Endothelial cell of umbilical vein (primary cell): ENCODE results near the gene MRPS12. TPM values are rescaled to one million over a fixed set of nuclear protein-coding genes. Genes with fewer than 3 reads are reported as not detected.

ENCODE experiments used
- BruUV-seq: library from RNA; stranded (reverse); fragments of 400-500 nt; replicated peaks from 2 replicates; lab custom pipeline; 2021; lab: Mats Ljungman, UMichigan
- CTCF ChIA-PET: fragments of 300-600, 350-600 bp; sonication (Branson Sonifier 250); formaldehyde crosslinking; loops from one replicate; lab custom pipeline; 2021; ENCODE audit warnings: antibody characterized with exemption, inconsistent platforms; lab: Charles Lee
- POLR2A ChIA-PET: fragments of 300-600, 350-600 bp; sonication (Branson Sonifier 250); formaldehyde crosslinking; loops from one replicate; lab custom pipeline; 2021; ENCODE audit warnings: antibody characterized with exemption, inconsistent platforms; lab: Charles Lee
- DNase-seq: peaks from one replicate; pipeline ENCODE4 v3.0.0-alpha.2; 2011; ENCODE audit warnings: low read depth, low spot score
- FAIRE-seq: peaks from 2 replicates; lab custom pipeline; 2011; peaks lifted over from hg19 to GRCh38; lab: Jason Lieb, UNC
- H2AFZ ChIP-seq: 2 replicates; pipeline ENCODE4 v1.6.0; 2012; ENCODE audit warnings: low read depth, low read length, control low read depth, inconsistent platforms
- H3K27ac ChIP-seq: 2 replicates; pipeline ENCODE4 v1.5.1; 2011; ENCODE audit warnings: low read depth, mild to moderate bottlenecking, control low read depth, low read length, moderate library complexity; ENCODE audit not compliant: insufficient read depth
- H3K27me3 ChIP-seq, 2 experiments: 2 replicates each; pipeline versions ENCODE4 v1.6.0 to v1.6.1; 2011; ENCODE audit warnings: low read length in 2 of 2, mixed read lengths in 1 of 2; ENCODE audit not compliant: control insufficient read depth in 2 of 2, insufficient read depth in 2 of 2
- H3K36me3 ChIP-seq, 2 experiments: 2 replicates in 1 of 2; 3 replicates in 1 of 2; pipeline ENCODE4 v1.5.1; 2011; ENCODE audit warnings: low read length in 2 of 2, mild to moderate bottlenecking in 1 of 2, moderate library complexity in 1 of 2; ENCODE audit not compliant: control insufficient read depth in 2 of 2, insufficient read depth in 2 of 2; ENCODE audit errors: extremely low read depth in 1 of 2
- H3K4me1 ChIP-seq: 3 replicates; pipeline ENCODE4 v1.5.1; 2011; ENCODE audit warnings: mild to moderate bottlenecking, low read length; ENCODE audit not compliant: control insufficient read depth, insufficient read depth; ENCODE audit errors: extremely low read depth
- H3K4me2 ChIP-seq: 2 replicates; pipeline ENCODE4 v1.6.1; 2011; ENCODE audit warnings: low read length, control low read depth, mixed read lengths; ENCODE audit not compliant: insufficient read depth
- H3K4me3 ChIP-seq, 3 experiments: fragments of 200-600 bp in 1 of 3; sonication (generic), shearing (Covaris generic) in 1 of 3; replicated peaks in 1 of 3; 2 replicates each; pipeline ENCODE4 v1.5.1; 2011 to 2016; ENCODE audit warnings: control low read depth in 3 of 3, low read length in 3 of 3, mild to moderate bottlenecking in 2 of 3, inconsistent platforms in 1 of 3, low read depth in 1 of 3, moderate library complexity in 1 of 3; ENCODE audit not compliant: insufficient read depth in 1 of 3
- H3K79me2 ChIP-seq: 2 replicates; pipeline ENCODE4 v1.6.0; 2012; ENCODE audit warnings: low read length, inconsistent platforms; ENCODE audit not compliant: control insufficient read depth, insufficient read depth
- H3K9ac ChIP-seq: replicated peaks from 2 replicates; pipeline ENCODE3; 2011; ENCODE audit warnings: low read length, control low read depth; ENCODE audit not compliant: insufficient read depth; ENCODE audit errors: extremely low read depth
- H3K9me1 ChIP-seq: replicated peaks from 3 replicates; pipeline ENCODE4 v1.6.0; 2011; ENCODE audit warnings: mild to moderate bottlenecking, low read length; ENCODE audit not compliant: control insufficient read depth, insufficient read depth; ENCODE audit errors: extremely low read depth
- H3K9me3 ChIP-seq: replicated peaks from 2 replicates; pipeline ENCODE4 v1.5.1; 2012; ENCODE audit warnings: low read length, inconsistent platforms; ENCODE audit not compliant: control insufficient read depth, insufficient read depth
- H4K20me1 ChIP-seq: replicated peaks from 2 replicates; pipeline ENCODE3; 2011; ENCODE audit warnings: mild to moderate bottlenecking, low read length; ENCODE audit not compliant: control insufficient read depth, insufficient read depth; ENCODE audit errors: extremely low read depth
- EZH2 ChIP-seq: IDR thresholded peaks from 2 replicates; pipeline ENCODE4 v1.6.1; 2012; ENCODE audit warnings: borderline replicate concordance, low read depth, mild to moderate bottlenecking, moderate library complexity, low read length, inconsistent platforms; ENCODE audit not compliant: severe bottlenecking
- FOS ChIP-seq: IDR thresholded peaks from 2 replicates; pipeline ENCODE4 v1.6.1; 2011; ENCODE audit warnings: mild to moderate bottlenecking, low read length, moderate library complexity, borderline replicate concordance; ENCODE audit not compliant: insufficient read depth
- GATA2 ChIP-seq: IDR thresholded peaks from 2 replicates; pipeline ENCODE4 v1.7.0; 2011; ENCODE audit warnings: low read depth, mild to moderate bottlenecking, moderate library complexity, mixed read lengths, low read length; ENCODE audit not compliant: insufficient read length, insufficient read depth
- JUN ChIP-seq: IDR thresholded peaks from 2 replicates; pipeline ENCODE4 v1.6.1; 2011; ENCODE audit warnings: borderline replicate concordance, low read depth; ENCODE audit not compliant: insufficient read length, insufficient read depth
- MYC ChIP-seq: IDR thresholded peaks from one replicate; pipeline ENCODE4 v1.6.1; 2011; ENCODE audit warnings: mild to moderate bottlenecking, low read depth, low read length
- POLR2A ChIP-seq: IDR thresholded peaks from 2 replicates; pipeline ENCODE4 v1.6.1; 2012; ENCODE audit warnings: low read depth, mild to moderate bottlenecking, control low read depth, low read length
- POLR2AphosphoS5 ChIP-seq: IDR thresholded peaks from 2 replicates; pipeline ENCODE4 v1.6.1; 2012; ENCODE audit warnings: low read depth, mild to moderate bottlenecking, control low read depth, low read length, moderate library complexity; ENCODE audit not compliant: insufficient read depth
- dilution Hi-C: fragments of 300-500 bp; cut with MboI; formaldehyde crosslinking; loops from one replicate; pipeline ENCODE4 v1.15.0; 2019; ENCODE audit warnings: low sequenced_read_pairs; ENCODE audit not compliant: extremely low pct_ligation_motif_present
- intact Hi-C: fragments of 100-400 bp; cut with micrococcal nuclease; formaldehyde crosslinking; loops from one replicate; pipeline ENCODE4 v1.10.0; 2022
- polyA plus RNA-seq, 4 experiments: library from polyadenylated mRNA; depleted of rRNA in 3 of 4; stranded (reverse) in 3 of 4; unstranded in 1 of 4; fragments of >200 nt; gene quantifications; 2 replicates each; pipeline versions ENCODE4 v1.2.1 to v1.2.3, GENCODE V29; 2011 to 2012; ENCODE audit warnings: missing spikeins in 1 of 4
- total RNA-seq: library from RNA; stranded (reverse); gene quantifications from 2 replicates; pipeline ENCODE4 v1.2.3, GENCODE V29; 2021
- TF ChIP-seq, protein P1 (sequence below), 2 donors: IDR thresholded peaks; 1 replicate in 1 of 2; 2 replicates in 1 of 2; pipeline ENCODE4 v1.5.1; 2011; ENCODE audit warnings: low read length in 2 of 2, mild to moderate bottlenecking in 2 of 2, moderate library complexity in 2 of 2, control low read depth in 1 of 2, inconsistent platforms in 1 of 2, low read depth in 1 of 2; ENCODE audit not compliant: insufficient read depth in 1 of 2; ENCODE audit errors: extremely low read depth in 1 of 2
- TF ChIP-seq, protein P2 (sequence below): IDR thresholded peaks from 2 replicates; pipeline ENCODE4 v1.6.1; 2011; ENCODE audit not compliant: insufficient read depth, insufficient read length

Gene MRPS12
- total and polyA plus RNA-seq, 2 donors (not counting 3 experiments of a cell fraction or from before 2014, with no cell fraction given) = 49.3 to 86.3 TPM

- H3K9me1 ChIP-seq = no peaks in the 10 kb centered on the region
- H3K36me3 ChIP-seq = no peaks in the 10 kb centered on the region
- no peak for DNase-seq
- no peaks in the 10 kb centered on the region for H3K9me3 ChIP-seq
- H2AFZ ChIP-seq = no peak overlapping the region
- FAIRE-seq = no peak
- H4K20me1 ChIP-seq = no peaks in the 10 kb centered on the region
- intact Hi-C loops (no loop called here), dilution Hi-C loops (no loop called here)
- TF ChIP-seq JUN = no peak
- TF ChIP-seq EZH2 = no peak
- no peak for TF ChIP-seq MYC
- TF ChIP-seq, protein P1, sequence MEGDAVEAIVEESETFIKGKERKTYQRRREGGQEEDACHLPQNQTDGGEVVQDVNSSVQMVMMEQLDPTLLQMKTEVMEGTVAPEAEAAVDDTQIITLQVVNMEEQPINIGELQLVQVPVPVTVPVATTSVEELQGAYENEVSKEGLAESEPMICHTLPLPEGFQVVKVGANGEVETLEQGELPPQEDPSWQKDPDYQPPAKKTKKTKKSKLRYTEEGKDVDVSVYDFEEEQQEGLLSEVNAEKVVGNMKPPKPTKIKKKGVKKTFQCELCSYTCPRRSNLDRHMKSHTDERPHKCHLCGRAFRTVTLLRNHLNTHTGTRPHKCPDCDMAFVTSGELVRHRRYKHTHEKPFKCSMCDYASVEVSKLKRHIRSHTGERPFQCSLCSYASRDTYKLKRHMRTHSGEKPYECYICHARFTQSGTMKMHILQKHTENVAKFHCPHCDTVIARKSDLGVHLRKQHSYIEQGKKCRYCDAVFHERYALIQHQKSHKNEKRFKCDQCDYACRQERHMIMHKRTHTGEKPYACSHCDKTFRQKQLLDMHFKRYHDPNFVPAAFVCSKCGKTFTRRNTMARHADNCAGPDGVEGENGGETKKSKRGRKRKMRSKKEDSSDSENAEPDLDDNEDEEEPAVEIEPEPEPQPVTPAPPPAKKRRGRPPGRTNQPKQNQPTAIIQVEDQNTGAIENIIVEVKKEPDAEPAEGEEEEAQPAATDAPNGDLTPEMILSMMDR (IDR thresholded peaks at IDR 0.05; ENCODE audit: extremely low read depth in 1 of 2, insufficient read depth in 1 of 2, low read depth in 1 of 2, low read length in 2 of 2) = no peak
- ChIA-PET CTCF (no interaction called here), POLR2A (no interaction called here)
- H3K4me2 ChIP-seq = no peak overlapping the region
- H3K27me3 ChIP-seq = no peaks in the 10 kb centered on the region
- H3K27ac ChIP-seq = no peak overlapping the region
- BruUV-seq = no TSS peak
- H3K9ac ChIP-seq = no peak overlapping the region
- peaks cover 8% of the 10 kb centered on the region for H3K4me1 ChIP-seq
- no peak overlapping the region for H3K4me3 ChIP-seq
- H3K79me2 ChIP-seq = peaks cover under 1% of the 10 kb centered on the region
Observed at GRCh38 chr19:38979812-38980211, 49.1 kb downstream of the MRPS12 start.

DNA sequence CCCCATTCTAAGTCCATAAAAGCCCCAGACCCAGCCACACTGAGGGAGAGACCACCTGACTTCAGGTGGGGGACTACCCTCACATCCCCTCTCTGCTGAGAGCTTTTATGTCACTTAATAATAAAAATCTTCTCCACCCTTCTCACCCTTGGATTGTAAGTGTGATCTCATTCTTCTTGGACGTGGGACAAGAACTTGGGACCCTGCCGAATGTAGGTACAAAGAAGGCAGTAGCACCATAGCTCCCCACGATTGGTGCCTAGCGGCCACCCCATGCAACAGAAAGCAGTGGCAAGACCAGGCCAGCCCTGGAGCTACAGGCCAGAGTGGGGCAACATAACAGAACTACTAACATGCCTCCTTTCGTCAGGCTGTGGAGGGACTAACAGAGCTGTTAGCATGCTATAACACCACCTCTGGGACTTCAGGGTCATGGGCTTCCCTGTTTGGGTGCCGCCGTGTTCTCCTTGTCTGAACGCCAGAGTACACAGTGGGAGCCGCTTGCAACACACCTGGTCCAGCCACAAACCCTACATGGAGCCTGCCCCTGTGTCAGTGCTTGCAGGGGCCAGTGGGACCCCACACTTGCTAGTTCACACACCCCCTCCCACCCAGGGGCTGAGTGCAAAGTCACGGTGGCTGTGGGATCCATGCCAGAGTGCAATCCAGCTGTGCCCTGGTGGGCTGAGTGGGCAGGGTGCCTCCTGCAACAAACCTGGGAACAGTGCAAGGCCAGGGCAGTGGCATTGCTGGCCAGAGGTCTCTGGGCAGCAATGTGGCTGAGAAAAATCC is 50.0 kb downstream of the MRPS12 start:
- dilution Hi-C loops = no loop called here
- Histone ChIP-seq H3K9me1 (no peaks in the 10 kb centered on the region), H3K36me3 (no peaks in the 10 kb centered on the region), H4K20me1 (no peaks in the 10 kb centered on the region), H3K4me3 (no peak overlapping the region), H3K27me3 (no peaks in the 10 kb centered on the region), H3K4me2 (no peak overlapping the region), H3K4me1 (peaks cover 7% of the 10 kb centered on the region), H3K9ac (no peak overlapping the region), H3K27ac (no peak overlapping the region), H2AFZ (no peak overlapping the region), H3K79me2 (no peaks in the 10 kb centered on the region), H3K9me3 (no peaks in the 10 kb centered on the region)
- CTCF ChIA-PET = no interaction called here
- no peak for DNase-seq
- POLR2A ChIA-PET = no interaction called here
- TF ChIP-seq POLR2AphosphoS5 (no peak), EZH2 (no peak), GATA2 (no peak), JUN (no peak), POLR2A (no peak), FOS (no peak), MYC (no peak)
- TF ChIP-seq, protein P1 (IDR thresholded peaks at IDR 0.05; ENCODE audit: extremely low read depth in 1 of 2, insufficient read depth in 1 of 2, low read depth in 1 of 2, low read length in 2 of 2) = no peak
- TF ChIP-seq, protein P2, sequence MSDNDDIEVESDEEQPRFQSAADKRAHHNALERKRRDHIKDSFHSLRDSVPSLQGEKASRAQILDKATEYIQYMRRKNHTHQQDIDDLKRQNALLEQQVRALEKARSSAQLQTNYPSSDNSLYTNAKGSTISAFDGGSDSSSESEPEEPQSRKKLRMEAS = no peak
- FAIRE-seq = no peak
- intact Hi-C loops = no loop called here
- BruUV-seq = no TSS peak
